ENCODE data around the gene HOXB7.

The HOXB7 gene

DNA sequence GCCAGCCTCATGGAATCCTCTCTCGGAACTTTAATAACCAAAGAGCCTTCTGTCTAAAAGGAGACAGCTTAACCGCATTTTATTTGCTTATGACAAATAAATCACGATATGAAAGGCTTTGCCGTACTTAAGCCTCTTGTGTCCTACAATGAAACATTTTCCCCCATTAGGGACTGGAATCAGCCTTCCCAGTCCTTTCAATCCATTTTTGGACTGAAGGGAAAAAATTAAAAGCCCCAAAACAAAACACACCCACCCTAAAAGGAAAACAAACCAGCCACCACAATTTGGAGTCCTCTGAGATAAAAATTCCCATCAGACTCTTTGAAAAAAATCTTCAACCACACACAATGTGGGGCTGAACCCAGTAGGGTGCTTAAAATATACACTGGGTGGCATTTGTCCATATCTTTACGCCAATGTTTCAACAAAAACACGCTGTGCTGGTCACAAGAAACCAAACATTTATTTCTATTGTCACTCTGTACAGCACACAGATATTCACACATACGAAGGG is 35.7 kb downstream of the HOXB7 start:
- peak; percentile 89 for DNase-seq (ENCODE audit: low read depth, low spot score)
- in situ Hi-C loops (cut with HindIII; ENCODE audit: low sequenced_read_pairs) = no loop called here
- no peak for TF ChIP-seq CTCF (IDR thresholded peaks at IDR 0.05; ENCODE audit: low read depth, low read length)
- H3K4me3 ChIP-seq (ENCODE audit: low read depth, low read length) = peak overlapping the region; percentile 77

- DNase-seq (ENCODE audit: low read depth, low spot score) = no peak
- no peak for TF ChIP-seq CTCF (IDR thresholded peaks at IDR 0.05; ENCODE audit: low read depth, low read length)
- in situ Hi-C loops (cut with HindIII; ENCODE audit: low sequenced_read_pairs) = no loop called here
- peak overlapping the region; percentile 77 for H3K4me3 ChIP-seq (ENCODE audit: low read depth, low read length)
Measured at GRCh38 chr17:48574505-48575065, 36.2 kb downstream of the HOXB7 start.

DNA sequence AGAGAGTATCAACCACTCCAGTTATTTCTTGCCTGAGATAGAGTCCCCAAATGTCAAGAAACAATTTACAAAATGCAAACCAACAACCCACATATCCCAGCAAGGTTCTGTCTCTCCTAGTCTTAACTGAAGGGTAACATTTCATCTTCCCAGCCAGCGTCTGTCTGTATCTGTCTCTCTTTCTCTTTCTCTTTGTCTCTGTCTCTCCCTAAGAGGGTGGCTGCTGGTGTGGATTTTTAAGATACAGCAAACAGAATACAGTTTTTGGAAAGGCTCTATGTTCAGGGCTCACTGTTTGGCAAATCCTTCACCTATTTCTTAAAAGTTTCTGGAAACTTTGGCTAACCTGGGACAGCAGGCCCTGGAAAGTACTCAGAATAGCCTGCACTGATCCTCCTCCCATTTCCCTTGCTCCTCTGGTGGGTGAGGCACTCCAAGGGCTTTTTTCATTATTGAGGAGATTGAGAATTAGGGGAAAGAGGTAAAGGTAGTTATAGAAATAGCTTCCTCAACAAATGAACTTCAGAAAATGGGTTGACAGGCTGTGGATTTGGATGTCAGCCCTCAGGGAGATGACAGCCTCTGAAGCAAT is 38.9 kb downstream of the HOXB7 start:
- peak overlapping the region; percentile 77 for H3K4me3 ChIP-seq (ENCODE audit: low read depth, low read length)
- in situ Hi-C loops (cut with HindIII; ENCODE audit: low sequenced_read_pairs) = no loop called here
- no peak for TF ChIP-seq CTCF (IDR thresholded peaks at IDR 0.05; ENCODE audit: low read depth, low read length)
- DNase-seq (ENCODE audit: low read depth, low spot score) = no peak

DNA sequence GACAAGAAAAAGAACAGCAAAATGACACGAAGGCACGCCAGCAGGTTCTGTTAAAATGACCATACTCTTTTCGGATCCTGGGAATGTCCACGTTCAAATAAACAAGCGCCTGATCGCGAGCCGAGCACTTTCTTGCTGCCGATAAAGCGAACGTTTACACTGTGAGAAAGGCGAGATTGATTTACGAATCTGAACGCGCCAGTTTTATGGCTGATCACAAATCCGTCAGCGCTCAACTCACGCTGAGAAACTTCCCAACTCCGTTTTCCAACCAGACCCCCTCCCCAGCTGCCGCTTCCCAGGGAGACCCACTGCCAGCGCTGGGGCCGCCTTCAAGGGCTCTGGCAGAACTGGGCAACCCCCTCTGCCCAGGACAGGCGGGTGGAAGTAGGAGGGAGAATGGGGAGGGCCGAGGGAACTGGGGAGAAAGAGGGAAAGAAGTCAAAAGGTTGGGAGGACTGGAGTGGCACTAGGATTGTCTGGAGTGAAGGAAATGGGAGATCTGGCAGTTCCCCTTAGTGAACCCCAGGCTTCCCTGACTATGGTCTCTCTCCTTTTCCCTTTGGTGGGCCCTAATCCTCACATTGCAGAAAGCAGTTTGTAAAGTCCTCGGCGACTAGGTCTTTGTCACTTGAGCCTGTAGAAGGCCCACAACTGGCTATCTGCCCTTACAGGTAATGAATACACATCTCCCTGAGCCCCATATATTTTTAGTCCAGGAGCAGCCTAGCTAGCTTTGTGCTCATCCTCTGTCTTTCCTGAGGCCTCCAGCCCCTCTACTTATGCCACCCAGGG is 39.6 kb downstream of the HOXB7 start:
- in situ Hi-C loops (cut with HindIII; ENCODE audit: low sequenced_read_pairs) = no loop called here

GRCh38 chr17:48570325-48571023 is 40.3 kb downstream of the HOXB7 start:
- in situ Hi-C loops (cut with HindIII; ENCODE audit: low sequenced_read_pairs) = no loop called here
- H3K4me3 ChIP-seq (ENCODE audit: low read depth, low read length) = peak overlapping the region; percentile 77
- DNase-seq (ENCODE audit: low read depth, low spot score) = no peak
- TF ChIP-seq CTCF (IDR thresholded peaks at IDR 0.05; ENCODE audit: low read depth, low read length) = no peak

More for the DNA sequence above, 39.6 kb downstream of the HOXB7 start:
- H3K4me3 ChIP-seq (ENCODE audit: low read depth, low read length) = peak overlapping the region; percentile 77
- no peak for TF ChIP-seq CTCF (IDR thresholded peaks at IDR 0.05; ENCODE audit: low read depth, low read length)
- DNase-seq (ENCODE audit: low read depth, low spot score) = no peak

DNA sequence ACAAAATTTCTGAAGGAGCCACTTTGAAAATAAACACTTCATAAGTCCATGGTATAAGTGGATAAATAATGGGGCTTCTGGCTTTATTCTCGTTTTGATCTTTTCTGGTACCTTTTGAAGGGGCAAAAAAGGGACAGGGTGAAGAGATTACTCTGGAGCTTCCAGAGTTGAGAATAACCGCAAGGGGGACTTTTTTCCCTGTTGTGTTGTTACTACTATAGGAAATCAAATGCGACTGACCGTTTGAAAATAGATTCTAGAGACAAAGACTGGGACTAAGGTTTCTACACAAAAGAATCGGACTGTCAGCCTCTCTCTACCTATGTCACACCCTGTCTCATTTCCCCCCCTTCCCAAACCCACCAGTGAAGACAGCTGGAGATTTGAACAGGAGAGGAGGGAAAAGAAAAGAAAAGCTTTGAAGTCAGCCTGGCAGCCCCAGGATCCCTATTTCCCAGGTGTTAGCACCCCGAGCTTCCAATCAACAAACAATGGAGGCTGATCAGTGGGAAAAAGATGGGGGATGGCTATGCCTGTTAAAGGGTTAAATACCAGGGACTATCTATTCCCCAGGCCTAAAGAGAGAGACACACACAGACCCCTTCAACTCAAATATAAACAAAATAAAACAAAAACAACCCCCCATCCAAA is 41.0 kb downstream of the HOXB7 start:
- peak overlapping the region; percentile 77 for H3K4me3 ChIP-seq (ENCODE audit: low read depth, low read length)
- TF ChIP-seq CTCF (IDR thresholded peaks at IDR 0.05; ENCODE audit: low read depth, low read length) = no peak
- in situ Hi-C loops (cut with HindIII; ENCODE audit: low sequenced_read_pairs) = no loop called here
- DNase-seq (ENCODE audit: low read depth, low spot score) = no peak
